CD4-positive, alpha-beta T cell (primary cell): ENCODE data around the gene MOXD1. TPM values are rescaled to one million over a fixed set of nuclear protein-coding genes. Genes with fewer than 3 reads are reported as not detected.

Source experiments
- ATAC-seq: fragments of 200-7000 bp; cut with Tn5 transposase; one replicate; pipeline ENCODE4 v1.10.0; 2022; ENCODE audit warnings: mild to moderate bottlenecking; ENCODE audit not compliant: poor library complexity
- CTCF ChIA-PET: fragments of 350-600 bp; sonication (Branson Sonifier 250); formaldehyde crosslinking; loops from one replicate; lab custom pipeline; 2021; ENCODE audit warnings: antibody characterized with exemption, inconsistent platforms; lab: Charles Lee
- POLR2A ChIA-PET: fragments of 350-600 bp; sonication (Branson Sonifier 250); formaldehyde crosslinking; loops from one replicate; lab custom pipeline; 2021; ENCODE audit warnings: antibody characterized with exemption, inconsistent platforms; lab: Charles Lee
- DNase-seq, 14 experiments: peaks; one replicate each; pipeline ENCODE4 v3.0.0-alpha.2; 2013 to 2020; ENCODE audit warnings: mixed read lengths in 2 of 14
- H3K27ac ChIP-seq, 2 donors: one replicate each; pipeline versions ENCODE4 v1.5.1 to v1.7.0; 2013; ENCODE audit warnings: low read length in 2 of 2, low read depth in 1 of 2, mild to moderate bottlenecking in 1 of 2
- H3K27me3 ChIP-seq, 2 experiments: 1 replicate in 1 of 2; 2 replicates in 1 of 2; pipeline versions ENCODE4 v1.6.1 to v1.7.0; 2013; ENCODE audit warnings: low read length in 2 of 2, control low read depth in 1 of 2, mild to moderate bottlenecking in 1 of 2, moderate library complexity in 1 of 2; ENCODE audit not compliant: insufficient read depth in 2 of 2, control insufficient read depth in 1 of 2
- H3K36me3 ChIP-seq: one replicate; pipeline ENCODE4 v1.6.1; 2013; ENCODE audit warnings: low read length, control low read depth; ENCODE audit not compliant: insufficient read depth
- H3K4me1 ChIP-seq: one replicate; pipeline ENCODE4 v1.6.1; 2013; ENCODE audit warnings: low read length, control low read depth; ENCODE audit not compliant: insufficient read depth
- H3K4me3 ChIP-seq: one replicate; pipeline ENCODE4 v1.5.1; 2013; ENCODE audit warnings: mild to moderate bottlenecking, low read length, moderate library complexity
- H3K9me3 ChIP-seq, 2 experiments: 1 replicate in 1 of 2; 2 replicates in 1 of 2; pipeline versions ENCODE4 v1.6.1 to v1.7.0; 2013; ENCODE audit warnings: low read length in 2 of 2, mild to moderate bottlenecking in 2 of 2, control low read depth in 1 of 2, moderate library complexity in 1 of 2; ENCODE audit not compliant: control insufficient read depth in 1 of 2, insufficient read depth in 1 of 2
- H3K27ac Mint-ChIP-seq: one replicate; pipeline ENCODE4 v1.8.0; 2020; ENCODE audit warnings: mixed read lengths
- H3K27me3 Mint-ChIP-seq: one replicate; pipeline ENCODE4 v1.8.0; 2021; ENCODE audit warnings: mixed read lengths
- H3K36me3 Mint-ChIP-seq: one replicate; pipeline ENCODE4 v1.8.0; 2021; ENCODE audit warnings: low read depth, mixed read lengths
- H3K4me1 Mint-ChIP-seq: one replicate; pipeline ENCODE4 v1.8.0; 2021; ENCODE audit warnings: low read depth, mixed read lengths
- H3K4me3 Mint-ChIP-seq: one replicate; pipeline ENCODE4 v1.8.0; 2020; ENCODE audit warnings: mild to moderate bottlenecking, mixed read lengths
- H3K9me3 Mint-ChIP-seq: one replicate; pipeline ENCODE4 v1.8.0; 2020; ENCODE audit warnings: mixed read lengths
- CTCF ChIP-seq: fragments of 200-600 bp; IDR thresholded peaks from one replicate; pipeline ENCODE4 v1.8.0; 2022; ENCODE audit warnings: antibody characterized with exemption, mild to moderate bottlenecking
- intact Hi-C, 2 experiments: fragments of 100-400 bp; cut with DNase I in 1 of 2; cut with micrococcal nuclease in 1 of 2; formaldehyde crosslinking; loops; one replicate each; pipeline versions ENCODE4 v1.15.1 to v1.9.0; 2023 to 2025; cut with DNase I, micrococcal nuclease
- polyA plus RNA-seq, 2 donors: library from polyadenylated mRNA; unstranded; fragments of 120-200 nt; gene quantifications; one replicate each; pipeline ENCODE4 v1.2.1, GENCODE V29; 2013
- total RNA-seq, 174 experiments: library from RNA in 2 of 174; stranded (reverse) in 2 of 174; gene quantifications; one replicate each; pipeline ENCODE4 v1.2.3 and lab custom pipeline; 2021 to 2026

The MOXD1 gene
- total RNA-seq (not detected), total RNA-seq (lab: John Stamatoyannopoulos, UW) (0 to 0.48 (median 0) reads per million in 172 experiments)
- 0.13 TPM for polyA plus RNA-seq (2013, experiment 1 of 2)
- 0.16 TPM for polyA plus RNA-seq (2013, experiment 2 of 2)

GRCh38 chr6:132400883-132401617, at the start of gene MOXD1:
Gene MOXD1, minus strand, starts transcription at chr6:132401475. Its CDS starts 49 bp downstream, at chr6:132401426.
- peaks cover 30 to 58% of the 10 kb centered on the region in 2 experiments for H3K27me3 ChIP-seq
- H3K4me1 ChIP-seq, result peaks cover 12% of the 10 kb centered on the region
- H3K9me3 ChIP-seq, result no peaks in the 10 kb centered on the region
- H3K36me3 ChIP-seq, result no peaks in the 10 kb centered on the region
- H3K4me3 ChIP-seq, result no peak within 1 kb of the TSS
- H3K4me1 Mint-ChIP-seq, result peaks cover 8% of the 10 kb centered on the region
- CTCF ChIA-PET, result no interaction called here
- peaks cover 80% of the 10 kb centered on the region for H3K27me3 Mint-ChIP-seq
- peak in 1 of 14 experiments; percentile 5 for DNase-seq
- TF ChIP-seq CTCF, result no peak
- no peak for ATAC-seq
- peaks cover under 1% of the 10 kb centered on the region for H3K9me3 Mint-ChIP-seq
- intact Hi-C loops, result no loop called here
- no peak within 1 kb of the TSS for H3K27ac Mint-ChIP-seq
- peak within 1 kb of the TSS; percentile 7 for H3K4me3 Mint-ChIP-seq
- H3K36me3 Mint-ChIP-seq, result no peaks in the 10 kb centered on the region
- H3K27ac ChIP-seq, result no peak within 1 kb of the TSS
- POLR2A ChIA-PET, result no interaction called here

- no peak overlapping the region for H3K4me3 Mint-ChIP-seq
- H3K4me1 ChIP-seq, result no peaks in the 10 kb centered on the region
- H3K4me1 Mint-ChIP-seq, result no peaks in the 10 kb centered on the region
- H3K36me3 ChIP-seq, result no peaks in the 10 kb centered on the region
- peaks cover 2 to 4% of the 10 kb centered on the region in 2 experiments for H3K9me3 ChIP-seq
- CTCF ChIA-PET, result no interaction called here
- POLR2A ChIA-PET, result no interaction called here
- peaks cover 3% of the 10 kb centered on the region for H3K9me3 Mint-ChIP-seq
- no peaks in the 10 kb centered on the region for H3K27me3 ChIP-seq
- TF ChIP-seq CTCF, result no peak
- no peaks in the 10 kb centered on the region for H3K27me3 Mint-ChIP-seq
- no peak overlapping the region for H3K27ac ChIP-seq
- no peak for ATAC-seq
- intact Hi-C loops, result no loop called here
- no peak for DNase-seq
- peaks cover 15% of the 10 kb centered on the region for H3K36me3 Mint-ChIP-seq
- no peak overlapping the region for H3K4me3 ChIP-seq
- H3K27ac Mint-ChIP-seq, result no peak overlapping the region
These were observed 45.6 kb upstream of the MOXD1 start for GRCh38 chr6:132446855-132447241.

- peaks cover 9% of the 10 kb centered on the region for H3K36me3 Mint-ChIP-seq
- no peaks in the 10 kb centered on the region for H3K27me3 Mint-ChIP-seq
- H3K9me3 Mint-ChIP-seq, result peaks cover 6% of the 10 kb centered on the region
- no peak overlapping the region for H3K27ac ChIP-seq
- H3K4me1 ChIP-seq, result no peaks in the 10 kb centered on the region
- CTCF ChIA-PET, result no interaction called here
- no peaks in the 10 kb centered on the region for H3K4me1 Mint-ChIP-seq
- ATAC-seq, result no peak
- no peak overlapping the region for H3K27ac Mint-ChIP-seq
- TF ChIP-seq CTCF, result no peak
- intact Hi-C loops, result no loop called here
- DNase-seq, result no peak
- H3K36me3 ChIP-seq, result no peaks in the 10 kb centered on the region
- H3K4me3 ChIP-seq, result no peak overlapping the region
- POLR2A ChIA-PET, result interaction anchor here (1.1 kb wide), 1 partner anchor 9 kb away, joined by 3 read pairs; no protein-coding TSS in a partner anchor
- H3K9me3 ChIP-seq, result peaks cover 4 to 8% of the 10 kb centered on the region in 2 experiments
- no peak overlapping the region for H3K4me3 Mint-ChIP-seq
- H3K27me3 ChIP-seq, result no peaks in the 10 kb centered on the region
These were observed 45.0 kb upstream of the MOXD1 start for GRCh38 chr6:132446141-132446854.
